Pancreas (tissue), 10 donors: ENCODE results near the gene DPM2. TPM values are rescaled to one million over a fixed set of nuclear protein-coding genes. Genes with fewer than 3 reads are reported as not detected.

Source experiments
- ATAC-seq, 4 donors: fragments of 200-7000 bp; cut with Tn5 transposase; one replicate each; pipeline versions ENCODE4 v1.8.0 to v1.9.1; 2020; ENCODE audit warnings: mild to moderate bottlenecking in 4 of 4, moderate library complexity in 4 of 4
- DNase-seq, 6 donors: peaks; one replicate each; pipeline ENCODE4 v3.0.0-alpha.2; 2020
- FAIRE-seq: peaks from 2 replicates; lab custom pipeline; 2012; peaks lifted over from hg19 to GRCh38; lab: Jason Lieb, UNC
- H3K27ac ChIP-seq, 4 donors: fragments of 200-600 bp; sonication (generic); 1 replicate in 3 of 4; 2 replicates in 1 of 4; pipeline versions ENCODE4 v1.5.0 to v1.8.0; 2020
- H3K27me3 ChIP-seq, 4 donors: fragments of 200-600 bp; one replicate each; pipeline ENCODE4 v1.8.0; 2021
- H3K36me3 ChIP-seq, 3 donors: fragments of 200-600 bp; sonication (generic) in 1 of 3; one replicate each; pipeline versions ENCODE4 v1.5.0 to v1.8.0; 2020 to 2021
- H3K4me1 ChIP-seq, 3 donors: fragments of 200-600 bp; one replicate each; pipeline ENCODE4 v1.8.0; 2021
- H3K4me3 ChIP-seq, 4 donors: fragments of 200-600 bp; sonication (generic) in 2 of 4; one replicate each; pipeline versions ENCODE4 v1.5.0 to v1.8.0; 2020 to 2021
- H3K9me3 ChIP-seq, 4 donors: fragments of 200-600 bp; one replicate each; pipeline ENCODE4 v1.8.0; 2021
- CTCF ChIP-seq, 4 donors: fragments of 200-600 bp; sonication (generic) in 3 of 4; IDR thresholded peaks; one replicate each; pipeline versions ENCODE4 v1.5.0 to v1.8.0; 2021; ENCODE audit warnings: antibody characterized with exemption in 4 of 4
- WGBS, 2 donors: extraction: QIAGEN DNeasy Blood & Tissue Kit; methylation state at CpG; one replicate each; pipeline ENCODE4 v1.1.7; 2013; 5-methylcytosine and 5-hydroxymethylcytosine counted together
- intact Hi-C, 3 donors: fragments of 100-400 bp; cut with DNase I; formaldehyde crosslinking; loops; one replicate each; pipeline versions ENCODE4 v1.11.1 to v1.14.2; 2022
- polyA plus RNA-seq, 2 donors: library from polyadenylated mRNA; stranded (reverse); fragments of 200-250 nt; gene quantifications; one replicate each; pipeline ENCODE4 v1.2.3, GENCODE V29; 2013
- total RNA-seq, 6 donors: library from RNA; stranded (reverse); fragmentation: NEBNext Ultra II Directional in 4 of 6; extraction: Animal tissue kit (Norgen Biotek cat#: 25700) in 4 of 6; gene quantifications; one replicate each; pipeline versions ENCODE4 v1.2.1 to v1.2.4, GENCODE V29; 2021 to 2023
- donor health status: healthy with polysubstance abuse.
- donor health status: DM: no; HTN: no; CAD: no; lungs with moderate emphysema.
- donor health status: DM: no; HTN: no; CAD: no.
- donor health status: control.
- donor health status: control.
- donor health status: Bipolar disorder and iron deficiency.
- donor health status: DM: yes; HTN: yes; CAD: no.
- donor health status: DM: no; HTN: no; CAD: no.
- donor health status: DM: no; HTN: no; CAD: no.
- donor health status: DM: yes; HTN: yes; CAD: no.

DPM2 gene
- total and polyA plus RNA-seq, 8 donors, result 19.6 to 56.8 (median 27.8) TPM

DNA sequence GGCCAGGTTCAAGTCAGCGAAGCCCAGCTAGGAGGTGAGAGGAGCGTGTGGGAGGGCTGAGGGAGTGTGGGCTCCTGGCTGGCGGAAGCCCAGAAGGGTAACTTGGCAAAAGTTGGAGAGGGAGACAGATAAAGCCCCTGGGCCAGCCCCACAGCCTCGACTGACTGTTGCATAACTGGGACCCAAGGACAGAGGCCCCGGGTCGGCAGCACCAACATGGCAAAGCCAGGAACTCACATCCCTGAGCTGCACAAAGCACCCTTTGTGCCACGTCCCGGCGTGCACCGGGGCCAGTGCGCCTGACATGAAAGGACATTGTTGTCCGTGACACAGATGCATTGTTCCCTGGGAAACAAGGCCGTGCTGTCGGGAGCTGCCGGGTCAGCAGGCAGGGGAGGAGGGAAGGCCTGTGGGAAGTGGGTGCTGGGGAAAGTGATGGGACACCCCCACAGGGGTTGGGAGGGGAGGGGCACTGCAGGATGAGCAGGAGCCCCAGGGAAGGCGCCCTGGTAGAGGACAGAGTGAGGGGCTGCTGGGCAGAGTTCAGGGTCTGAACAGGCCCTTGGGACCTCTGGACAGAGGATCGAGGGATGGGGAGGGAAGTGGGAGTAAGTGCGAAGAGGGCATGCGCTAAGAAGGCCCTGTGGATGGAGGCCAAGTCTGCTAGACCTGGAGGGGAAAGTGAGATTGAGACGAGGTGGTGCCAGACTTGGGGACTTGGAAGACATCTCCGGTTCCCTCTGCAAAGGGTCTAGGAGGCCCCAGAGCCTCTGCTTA, 13.0 kb upstream of the DPM2 start:
- no peak for TF ChIP-seq CTCF (IDR thresholded peaks at IDR 0.05)
- peak; percentile 44 to 79 (median 65) for ATAC-seq
- Histone ChIP-seq H3K27ac (peak overlapping the region; percentile 59 to 81 (median 70)), H3K9me3 (no peaks in the 10 kb centered on the region), H3K27me3 (no peaks in the 10 kb centered on the region), H3K4me1 (peaks cover 37 to 48% (median 39%) of the 10 kb centered on the region in 3 donors), H3K36me3 (no peaks in the 10 kb centered on the region), H3K4me3 (no peak overlapping the region)
- WGBS, 2 donors, result 30 to 37% methylated on average over 21 of the region's 21 CpGs
- intact Hi-C loops, result no loop called here
- peak; percentile 70 to 94 (median 80) for DNase-seq
- FAIRE-seq, result no peak

- Histone ChIP-seq H3K9me3 (no peaks in the 10 kb centered on the region), H3K36me3 (peaks cover under 1 to 7% (median 4%) of the 10 kb centered on the region in 3 donors), H3K27ac (peak overlapping the region; percentile 59 to 81 (median 70)), H3K27me3 (no peaks in the 10 kb centered on the region), H3K4me3 (no peak overlapping the region), H3K4me1 (peaks cover 30 to 42% (median 35%) of the 10 kb centered on the region in 3 donors)
- peak in 3 of 6 donors; percentile 58 to 64 (median 60) for DNase-seq
- peak in 3 of 4 donors; percentile 22 to 58 (median 26) for ATAC-seq
- no peak for FAIRE-seq
- WGBS, 2 donors, result 47 to 50% methylated on average over 17 of the region's 17 CpGs
- intact Hi-C loops, result no loop called here
- no peak for TF ChIP-seq CTCF (IDR thresholded peaks at IDR 0.05)
Observed at GRCh38 chr9:127949827-127950512, 12.3 kb upstream of the DPM2 start.

GRCh38 chr9:127947841-127948710, 10.4 kb upstream of the DPM2 start:
- WGBS, 2 donors, result 73 to 76% methylated on average over 17 of the region's 17 CpGs
- no peak for ATAC-seq
- Histone ChIP-seq H3K27me3 (no peaks in the 10 kb centered on the region), H3K9me3 (no peaks in the 10 kb centered on the region), H3K36me3 (peaks cover 3 to 23% (median 9%) of the 10 kb centered on the region in 3 donors), H3K27ac (no peak overlapping the region), H3K4me1 (peaks cover 15 to 29% (median 24%) of the 10 kb centered on the region in 3 donors), H3K4me3 (no peak overlapping the region)
- TF ChIP-seq CTCF (IDR thresholded peaks at IDR 0.05), result no peak
- peak in 2 of 6 donors; percentile 36 to 69 for DNase-seq
- intact Hi-C loops, result no loop called here
- FAIRE-seq, result no peak

DNA sequence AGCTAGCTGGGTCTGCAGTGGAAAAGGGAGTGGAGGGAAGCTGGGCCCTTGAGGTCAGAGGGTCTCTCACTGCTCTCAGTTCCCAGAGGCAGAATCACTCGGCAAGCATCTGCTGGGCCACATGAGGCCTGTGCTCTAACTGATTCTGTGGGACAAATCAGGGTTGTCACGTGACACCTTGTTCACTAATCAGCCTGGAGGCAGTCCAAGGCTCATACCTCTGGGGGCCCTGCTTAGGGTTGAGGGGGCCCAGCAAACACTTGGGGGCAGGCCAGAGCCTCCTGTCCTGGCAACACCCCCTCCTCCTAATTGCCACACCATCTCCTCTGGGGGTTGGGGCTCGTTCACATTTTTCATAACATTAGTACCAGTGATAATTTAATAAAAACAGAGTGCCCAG, 9.1 kb upstream of the DPM2 start:
- Histone ChIP-seq H3K27ac (no peak overlapping the region), H3K9me3 (no peaks in the 10 kb centered on the region), H3K4me3 (no peak overlapping the region), H3K36me3 (peaks cover 3 to 36% (median 13%) of the 10 kb centered on the region in 3 donors), H3K27me3 (no peaks in the 10 kb centered on the region), H3K4me1 (peaks cover 15 to 21% (median 20%) of the 10 kb centered on the region in 3 donors)
- FAIRE-seq, result no peak
- peak in 2 of 6 donors; percentile 23 to 34 for DNase-seq
- intact Hi-C loops, result no loop called here
- WGBS, 2 donors, result 56 to 71% methylated on average over 3 of the region's 3 CpGs
- no peak for ATAC-seq
- TF ChIP-seq CTCF (IDR thresholded peaks at IDR 0.05), result no peak
